ENCODE data around the gene BCL2L12. TPM values are rescaled to one million over a fixed set of nuclear protein-coding genes. Genes with fewer than 3 reads are reported as not detected.
A peak's percentile ranks its signal among the peaks of the same experiment; 100 is the strongest.
"Not testable (repeated sequence)": the region's sequence is repeated elsewhere in the genome, so short reads cannot be mapped to it uniquely, and the experiment has no call there.

BCL2L12 gene, protein sequence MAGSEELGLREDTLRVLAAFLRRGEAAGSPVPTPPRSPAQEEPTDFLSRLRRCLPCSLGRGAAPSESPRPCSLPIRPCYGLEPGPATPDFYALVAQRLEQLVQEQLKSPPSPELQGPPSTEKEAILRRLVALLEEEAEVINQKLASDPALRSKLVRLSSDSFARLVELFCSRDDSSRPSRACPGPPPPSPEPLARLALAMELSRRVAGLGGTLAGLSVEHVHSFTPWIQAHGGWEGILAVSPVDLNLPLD
- total RNA-seq (2012; rRNA removed), result 5.3 and 9.0 TPM in 2 replicates

GRCh38 chr19:49665351-49666119 lies at the start of gene BCL2L12, which contains the start of gene IRF3:
Gene BCL2L12, plus strand, starts transcription at chr19:49665933. Its CDS starts 760 bp downstream, at chr19:49666693.
Gene IRF3, minus strand, starts transcription at chr19:49665857. Its CDS starts 1,019 bp downstream, at chr19:49664838.
- Histone ChIP-seq H3K36me3 (ENCODE audit: insufficient read depth, low read length) (peaks cover 27% of the 10 kb centered on the region), H3K4me3 (ENCODE audit: low read length) (peak within 1 kb of the TSS; percentile 92), H3K27me3 (ENCODE audit: control insufficient read depth, insufficient read depth, low read length) (no peaks in the 10 kb centered on the region), H3K9me3 (replicated peaks; ENCODE audit: low read length) (no peaks in the 10 kb centered on the region), H3K9ac (ENCODE audit: low read depth, low read length) (peak within 1 kb of the TSS; percentile 89), H3K4me1 (ENCODE audit: control insufficient read depth, insufficient read depth, low read length) (peaks cover 20% of the 10 kb centered on the region), H3K4me2 (ENCODE audit: low read length) (peak within 1 kb of the TSS; percentile 95)

DNA sequence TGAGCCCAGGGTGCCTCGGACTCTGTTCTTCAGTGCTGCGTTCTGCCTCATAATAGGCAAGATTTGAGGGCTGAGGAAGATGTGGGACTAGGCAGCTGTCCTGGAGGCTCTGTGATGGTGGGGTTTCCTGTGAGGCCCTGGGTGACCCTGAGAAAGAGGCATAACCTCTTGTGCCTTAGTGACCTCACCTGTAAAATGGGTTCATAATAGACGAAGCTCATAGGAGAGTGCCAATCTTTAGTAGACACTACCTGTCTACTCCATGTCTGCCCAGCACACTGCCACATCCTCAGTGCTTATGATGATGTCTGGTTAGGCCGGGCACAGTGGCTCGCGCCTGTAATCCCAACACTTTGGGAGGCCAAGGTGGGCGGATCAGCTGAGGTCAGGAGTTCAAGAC lies 49.2 kb upstream of the BCL2L12 start:
- H3K9ac ChIP-seq (ENCODE audit: low read depth, low read length), result no peak overlapping the region
- no peak overlapping the region for H3K4me2 ChIP-seq (ENCODE audit: low read length)
- H3K36me3 ChIP-seq (ENCODE audit: insufficient read depth, low read length), result peaks cover 44% of the 10 kb centered on the region
- H3K4me3 ChIP-seq (ENCODE audit: low read length), result no peak overlapping the region
- no peaks in the 10 kb centered on the region for H3K9me3 ChIP-seq (replicated peaks; ENCODE audit: low read length)
- peaks cover 30% of the 10 kb centered on the region for H3K4me1 ChIP-seq (ENCODE audit: control insufficient read depth, insufficient read depth, low read length)
- no peaks in the 10 kb centered on the region for H3K27me3 ChIP-seq (ENCODE audit: control insufficient read depth, insufficient read depth, low read length)

GRCh38 chr19:49616945-49617344 lies 48.8 kb upstream of the BCL2L12 start:
- Histone ChIP-seq H3K4me3 (ENCODE audit: low read length) (no peak overlapping the region), H3K4me1 (ENCODE audit: control insufficient read depth, insufficient read depth, low read length) (peaks cover 29% of the 10 kb centered on the region), H3K27me3 (ENCODE audit: control insufficient read depth, insufficient read depth, low read length) (no peaks in the 10 kb centered on the region), H3K36me3 (ENCODE audit: insufficient read depth, low read length) (peaks cover 48% of the 10 kb centered on the region), H3K9ac (ENCODE audit: low read depth, low read length) (no peak overlapping the region), H3K9me3 (replicated peaks; ENCODE audit: low read length) (no peaks in the 10 kb centered on the region), H3K4me2 (ENCODE audit: low read length) (no peak overlapping the region)

- H3K9ac ChIP-seq (ENCODE audit: low read depth, low read length); H3K4me3 ChIP-seq (ENCODE audit: low read length); H3K27me3 ChIP-seq (ENCODE audit: control insufficient read depth, insufficient read depth, low read length); H3K9me3 ChIP-seq (replicated peaks; ENCODE audit: low read length); H3K4me2 ChIP-seq (ENCODE audit: low read length): not testable (repeated sequence)
- H3K36me3 ChIP-seq (ENCODE audit: insufficient read depth, low read length), result peaks cover 48% of the 10 kb centered on the region
- H3K4me1 ChIP-seq (ENCODE audit: control insufficient read depth, insufficient read depth, low read length), result peaks cover 20% of the 10 kb centered on the region
Measured at GRCh38 chr19:49617860-49618259, 47.9 kb upstream of the BCL2L12 start.

- Histone ChIP-seq H3K9ac (ENCODE audit: low read depth, low read length) (no peak overlapping the region), H3K36me3 (ENCODE audit: insufficient read depth, low read length) (peaks cover 30% of the 10 kb centered on the region), H3K4me2 (ENCODE audit: low read length) (no peak overlapping the region), H3K9me3 (replicated peaks; ENCODE audit: low read length) (no peaks in the 10 kb centered on the region), H3K27me3 (ENCODE audit: control insufficient read depth, insufficient read depth, low read length) (no peaks in the 10 kb centered on the region), H3K4me1 (ENCODE audit: control insufficient read depth, insufficient read depth, low read length) (no peaks in the 10 kb centered on the region), H3K4me3 (ENCODE audit: low read length) (no peak overlapping the region)
Measured at GRCh38 chr19:49624967-49625910, 40.5 kb upstream of the BCL2L12 start.

- H3K9ac ChIP-seq (ENCODE audit: low read depth, low read length), result no peak overlapping the region
- H3K4me3 ChIP-seq (ENCODE audit: low read length), result no peak overlapping the region
- H3K27me3 ChIP-seq (ENCODE audit: control insufficient read depth, insufficient read depth, low read length), result no peaks in the 10 kb centered on the region
- H3K4me1 ChIP-seq (ENCODE audit: control insufficient read depth, insufficient read depth, low read length), result peaks cover 7% of the 10 kb centered on the region
- peaks cover 28% of the 10 kb centered on the region for H3K36me3 ChIP-seq (ENCODE audit: insufficient read depth, low read length)
- no peak overlapping the region for H3K4me2 ChIP-seq (ENCODE audit: low read length)
- no peaks in the 10 kb centered on the region for H3K9me3 ChIP-seq (replicated peaks; ENCODE audit: low read length)
Measured at GRCh38 chr19:49626226-49626625, 39.5 kb upstream of the BCL2L12 start.

GRCh38 chr19:49629659-49630058 lies 36.1 kb upstream of the BCL2L12 start:
- Histone ChIP-seq H3K9me3 (replicated peaks; ENCODE audit: low read length) (no peaks in the 10 kb centered on the region), H3K27me3 (ENCODE audit: control insufficient read depth, insufficient read depth, low read length) (no peaks in the 10 kb centered on the region), H3K9ac (ENCODE audit: low read depth, low read length) (no peak overlapping the region), H3K36me3 (ENCODE audit: insufficient read depth, low read length) (peaks cover 19% of the 10 kb centered on the region), H3K4me2 (ENCODE audit: low read length) (no peak overlapping the region), H3K4me3 (ENCODE audit: low read length) (no peak overlapping the region), H3K4me1 (ENCODE audit: control insufficient read depth, insufficient read depth, low read length) (peaks cover 12% of the 10 kb centered on the region)

DNA sequence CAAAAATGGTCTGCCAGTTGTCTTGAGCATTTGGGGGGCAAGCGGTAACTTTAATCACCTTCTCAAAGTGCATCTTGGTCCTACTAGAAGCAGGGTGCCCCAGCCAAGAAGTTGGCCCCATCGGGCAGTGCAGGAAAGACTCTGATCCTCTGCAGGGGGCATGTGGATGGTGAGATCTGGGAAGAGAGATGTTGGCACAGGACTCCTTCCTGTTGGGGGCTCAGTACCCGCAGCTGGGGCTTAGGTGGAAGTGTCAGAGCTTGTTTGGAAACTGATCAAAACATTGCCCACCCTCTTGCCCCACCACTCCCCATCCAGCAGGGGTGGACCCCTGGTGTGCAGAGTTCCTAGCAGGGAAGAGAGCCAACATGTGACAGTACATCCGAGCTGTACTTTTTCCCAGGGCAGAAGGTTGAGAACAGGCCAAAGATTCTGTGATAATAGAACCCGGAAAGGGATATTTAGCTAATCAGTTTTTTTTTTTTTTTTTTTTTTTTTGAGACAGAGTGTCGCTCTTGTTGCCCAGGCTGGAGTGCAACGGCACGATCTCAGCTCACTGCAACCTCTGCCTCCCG lies 34.6 kb upstream of the BCL2L12 start:
- H3K4me2 ChIP-seq (ENCODE audit: low read length), result no peak overlapping the region
- no peak overlapping the region for H3K4me3 ChIP-seq (ENCODE audit: low read length)
- peaks cover 31% of the 10 kb centered on the region for H3K36me3 ChIP-seq (ENCODE audit: insufficient read depth, low read length)
- H3K9me3 ChIP-seq (replicated peaks; ENCODE audit: low read length), result no peaks in the 10 kb centered on the region
- H3K27me3 ChIP-seq (ENCODE audit: control insufficient read depth, insufficient read depth, low read length), result no peaks in the 10 kb centered on the region
- H3K9ac ChIP-seq (ENCODE audit: low read depth, low read length), result no peak overlapping the region
- peaks cover 14% of the 10 kb centered on the region for H3K4me1 ChIP-seq (ENCODE audit: control insufficient read depth, insufficient read depth, low read length)

- H3K4me3 ChIP-seq (ENCODE audit: low read length), result no peak overlapping the region
- no peaks in the 10 kb centered on the region for H3K27me3 ChIP-seq (ENCODE audit: control insufficient read depth, insufficient read depth, low read length)
- no peak overlapping the region for H3K4me2 ChIP-seq (ENCODE audit: low read length)
- H3K4me1 ChIP-seq (ENCODE audit: control insufficient read depth, insufficient read depth, low read length), result peaks cover 20% of the 10 kb centered on the region
- no peaks in the 10 kb centered on the region for H3K9me3 ChIP-seq (replicated peaks; ENCODE audit: low read length)
- H3K9ac ChIP-seq (ENCODE audit: low read depth, low read length), result no peak overlapping the region
- peaks cover 33% of the 10 kb centered on the region for H3K36me3 ChIP-seq (ENCODE audit: insufficient read depth, low read length)
Measured at GRCh38 chr19:49631610-49632192, 34.0 kb upstream of the BCL2L12 start.

GRCh38 chr19:49632576-49632975 lies 33.2 kb upstream of the BCL2L12 start:
- Histone ChIP-seq H3K4me1 (ENCODE audit: control insufficient read depth, insufficient read depth, low read length) (peaks cover 20% of the 10 kb centered on the region), H3K36me3 (ENCODE audit: insufficient read depth, low read length) (peaks cover 24% of the 10 kb centered on the region), H3K27me3 (ENCODE audit: control insufficient read depth, insufficient read depth, low read length) (no peaks in the 10 kb centered on the region), H3K4me3 (ENCODE audit: low read length) (no peak overlapping the region), H3K9me3 (replicated peaks; ENCODE audit: low read length) (no peaks in the 10 kb centered on the region), H3K4me2 (ENCODE audit: low read length) (no peak overlapping the region), H3K9ac (ENCODE audit: low read depth, low read length) (no peak overlapping the region)
